Liver (tissue), 3 donors: ENCODE data around the gene HSPA9.

ENCODE experiments used
- ATF3 ChIP-seq: IDR thresholded peaks from 2 replicates; pipeline ENCODE4 v1.6.1; 2016; ENCODE audit warnings: antibody characterized with exemption
- CTCF ChIP-seq: fragments of 150-350 bp; IDR thresholded peaks from 2 replicates; pipeline ENCODE4 v1.5.1; 2017; ENCODE audit warnings: improper control_type of control experiment, low read depth, low read length; ENCODE audit not compliant: missing input control
- HNF4G ChIP-seq: IDR thresholded peaks from 2 replicates; pipeline ENCODE4 v1.6.1; 2016; ENCODE audit warnings: antibody characterized with exemption
- donor health status: healthy.
- donor health status: healthy.

GRCh38 chr5:138545919-138546562 lies 29.2 kb downstream of the HSPA9 start:
- TF ChIP-seq CTCF (no peak), HNF4G (no peak), ATF3 (no peak)
